ENCODE data around the gene CDKL4.

- TF ChIP-seq EZH2 (IDR thresholded peaks at IDR 0.05; ENCODE audit: insufficient read depth, poor library complexity, severe bottlenecking) = no peak
- TF ChIP-seq EZH2phosphoT487 (IDR thresholded peaks at IDR 0.05; ENCODE audit: insufficient read depth, low read depth) = no peak
These were observed 84.5 kb downstream of the CDKL4 start for GRCh38 chr2:39159283-39159682.

Measured in GM23248 (cell line).